Midbrain (tissue), 1 donor: ENCODE data around the gene RBM17.
"Not testable (repeated sequence)": the region's sequence is repeated elsewhere in the genome, so short reads cannot be mapped to it uniquely, and the experiment has no call there.

Experiments used
- DNase-seq: peaks from one replicate; lab custom pipeline; 2025; lab: John Stamatoyannopoulos, UW

Gene RBM17

GRCh38 chr10:6112893-6113292 lies 24.1 kb downstream of the RBM17 start:
- DNase-seq: no peak

GRCh38 chr10:6114299-6114698 lies 25.5 kb downstream of the RBM17 start:
- DNase-seq: no peak

GRCh38 chr10:6114805-6115341 lies 26.0 kb downstream of the RBM17 start:
- DNase-seq: peak; percentile 75

- DNase-seq: no peak
These were observed 26.6 kb downstream of the RBM17 start for GRCh38 chr10:6115411-6115810.

GRCh38 chr10:6115824-6116350 lies 27.1 kb downstream of the RBM17 start:
- no peak for DNase-seq

GRCh38 chr10:6116806-6117205 lies 28.0 kb downstream of the RBM17 start:
- DNase-seq: no peak

- DNase-seq: no peak
These were observed 28.9 kb downstream of the RBM17 start for GRCh38 chr10:6117711-6118110.

GRCh38 chr10:6119423-6119822 lies 30.6 kb downstream of the RBM17 start:
- no peak for DNase-seq

GRCh38 chr10:6119962-6120361 lies 31.1 kb downstream of the RBM17 start:
- DNase-seq: no peak

GRCh38 chr10:6120691-6121090 lies 31.9 kb downstream of the RBM17 start:
- no peak for DNase-seq

- DNase-seq: no peak
These were observed 32.3 kb downstream of the RBM17 start for GRCh38 chr10:6121146-6121545.

- no peak for DNase-seq
These were observed 34.7 kb downstream of the RBM17 start for GRCh38 chr10:6123532-6123931.

GRCh38 chr10:6124666-6125065 lies 35.8 kb downstream of the RBM17 start:
- DNase-seq: peak; percentile 29

- not testable (repeated sequence) for DNase-seq
These were observed 38.6 kb downstream of the RBM17 start for GRCh38 chr10:6127461-6127860.

- DNase-seq: no peak
These were observed 39.3 kb downstream of the RBM17 start for GRCh38 chr10:6128087-6128486.

- no peak for DNase-seq
These were observed 39.9 kb downstream of the RBM17 start for GRCh38 chr10:6128591-6129251.

GRCh38 chr10:6130848-6131470 lies 42.1 kb downstream of the RBM17 start:
- no peak for DNase-seq

- DNase-seq: no peak
These were observed 44.7 kb downstream of the RBM17 start for GRCh38 chr10:6133331-6134098.

- DNase-seq: no peak
These were observed 45.4 kb downstream of the RBM17 start for GRCh38 chr10:6134099-6134823.

GRCh38 chr10:6135039-6135438 lies 46.2 kb downstream of the RBM17 start:
- no peak for DNase-seq

GRCh38 chr10:6135589-6136168 lies 46.8 kb downstream of the RBM17 start:
- DNase-seq: no peak
